G401.6 (cell line): ENCODE results near the gene PPP1R8.
"Not testable (repeated sequence)": the region's sequence is repeated elsewhere in the genome, so short reads cannot be mapped to it uniquely, and the experiment has no call there.

Experiments
- FAIRE-seq: peaks from 2 replicates; lab custom pipeline; 2012; peaks lifted over from hg19 to GRCh38; lab: Jason Lieb, UNC

PPP1R8 gene

DNA sequence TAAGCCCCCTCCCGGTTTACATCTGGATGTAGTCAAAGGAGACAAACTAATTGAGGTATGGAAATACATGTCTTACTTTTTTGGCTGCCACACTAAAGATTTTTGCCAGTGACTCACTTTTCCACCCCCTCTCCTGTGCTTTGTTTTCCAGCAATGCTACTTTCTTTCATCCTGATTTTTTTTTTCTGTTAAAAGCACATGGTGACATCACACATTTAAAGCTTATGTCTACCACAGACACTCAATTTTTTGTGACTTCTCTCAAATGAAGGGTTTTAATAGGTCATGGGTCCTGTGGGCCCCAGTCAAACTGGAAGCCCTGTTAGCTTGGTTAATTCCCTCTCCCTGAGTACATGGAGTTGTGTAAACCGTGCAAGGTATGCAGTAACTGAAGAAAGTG, 2.2 kb downstream of the PPP1R8 start:
- FAIRE-seq = no peak

DNA sequence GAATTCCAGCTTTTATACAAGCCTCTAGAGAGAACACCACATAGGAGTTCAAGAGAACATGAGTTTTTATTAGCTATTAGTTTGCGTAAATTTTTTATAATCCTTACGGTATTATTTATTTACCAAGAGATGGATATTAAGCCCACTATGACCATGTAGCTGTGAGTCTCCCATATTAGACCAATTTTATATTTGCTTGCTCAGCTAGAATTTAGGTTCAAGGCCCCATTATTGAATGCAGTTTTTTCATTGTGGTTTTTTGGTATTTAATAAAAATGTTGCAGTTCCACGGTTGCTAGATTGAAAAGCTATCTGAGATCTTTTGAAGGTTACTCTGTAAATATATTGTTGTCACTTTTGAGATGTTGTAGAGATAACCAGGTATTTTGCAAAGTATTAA, 2.9 kb downstream of the PPP1R8 start:
- no peak for FAIRE-seq

DNA sequence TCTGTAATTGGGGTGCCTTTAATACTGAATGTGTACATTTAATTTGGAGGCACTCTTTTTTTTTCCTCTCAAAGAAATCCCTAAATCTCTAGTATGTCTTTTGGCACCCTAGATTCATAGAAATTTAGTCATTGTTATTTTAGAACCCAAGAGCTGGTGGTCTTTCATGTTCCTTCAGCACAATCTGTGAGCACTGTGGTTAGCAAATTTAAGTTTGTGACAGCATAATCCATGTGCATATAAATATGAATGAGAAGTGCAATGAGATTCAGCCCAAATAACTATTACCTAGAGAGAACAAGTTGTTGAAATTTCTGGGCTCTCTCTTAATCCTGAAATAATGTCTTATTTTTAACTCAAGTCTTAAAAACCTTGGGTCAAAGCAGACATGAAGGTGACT, 4.5 kb downstream of the PPP1R8 start:
- FAIRE-seq = no peak

DNA sequence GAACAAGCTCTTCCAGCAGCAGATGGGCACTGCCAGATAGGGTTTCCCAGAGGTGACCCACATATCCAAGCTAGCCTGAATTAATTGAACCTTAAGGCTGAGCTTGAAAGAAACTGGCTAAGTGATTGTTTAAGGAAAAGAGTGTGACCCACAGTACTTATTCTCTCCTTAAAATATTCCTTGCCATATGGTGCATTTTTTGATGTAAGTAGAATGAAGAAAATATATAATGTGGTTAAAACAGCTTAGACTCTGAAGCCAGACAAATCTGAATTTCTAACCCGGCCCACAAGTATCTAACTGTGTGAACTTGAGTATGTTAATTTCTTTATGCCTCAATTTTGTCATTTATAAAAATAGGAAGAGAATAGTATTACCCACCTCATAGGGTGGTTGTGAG, 4.9 kb downstream of the PPP1R8 start:
- no peak for FAIRE-seq

DNA sequence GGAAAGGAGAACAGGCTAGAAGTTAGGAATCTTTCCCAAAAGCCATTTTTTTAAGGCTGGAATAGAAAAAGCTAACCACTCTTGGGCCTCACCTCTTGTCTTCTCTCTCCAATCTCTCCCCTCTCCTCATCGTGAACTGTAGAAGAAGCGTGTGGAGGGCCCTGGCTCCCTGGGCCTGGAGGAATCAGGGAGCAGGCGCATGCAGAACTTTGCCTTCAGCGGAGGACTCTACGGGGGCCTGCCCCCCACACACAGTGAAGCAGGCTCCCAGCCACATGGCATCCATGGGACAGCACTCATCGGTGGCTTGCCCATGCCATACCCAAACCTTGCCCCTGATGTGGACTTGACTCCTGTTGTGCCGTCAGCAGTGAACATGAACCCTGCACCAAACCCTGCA, 19.4 kb downstream of the PPP1R8 start:
- no peak for FAIRE-seq

DNA sequence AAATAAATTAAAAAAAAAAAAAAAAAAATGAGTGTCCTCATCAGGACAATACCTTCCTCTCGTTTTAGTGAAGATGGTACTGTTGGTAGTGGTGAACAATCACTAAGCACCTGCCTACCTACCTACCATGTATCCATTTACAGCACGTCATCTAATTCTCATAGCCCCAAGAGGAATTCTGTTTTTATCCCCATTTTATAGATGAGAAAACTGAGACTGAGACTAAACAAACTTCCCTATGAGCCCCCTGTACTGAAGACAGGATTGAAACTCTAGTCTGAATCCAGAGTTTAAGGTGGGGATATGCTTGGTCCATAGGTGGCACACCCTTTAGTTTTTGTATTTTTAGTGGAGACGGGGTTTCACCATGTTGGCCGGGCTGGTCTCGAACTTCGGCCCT, 24.5 kb downstream of the PPP1R8 start:
- FAIRE-seq = no peak

DNA sequence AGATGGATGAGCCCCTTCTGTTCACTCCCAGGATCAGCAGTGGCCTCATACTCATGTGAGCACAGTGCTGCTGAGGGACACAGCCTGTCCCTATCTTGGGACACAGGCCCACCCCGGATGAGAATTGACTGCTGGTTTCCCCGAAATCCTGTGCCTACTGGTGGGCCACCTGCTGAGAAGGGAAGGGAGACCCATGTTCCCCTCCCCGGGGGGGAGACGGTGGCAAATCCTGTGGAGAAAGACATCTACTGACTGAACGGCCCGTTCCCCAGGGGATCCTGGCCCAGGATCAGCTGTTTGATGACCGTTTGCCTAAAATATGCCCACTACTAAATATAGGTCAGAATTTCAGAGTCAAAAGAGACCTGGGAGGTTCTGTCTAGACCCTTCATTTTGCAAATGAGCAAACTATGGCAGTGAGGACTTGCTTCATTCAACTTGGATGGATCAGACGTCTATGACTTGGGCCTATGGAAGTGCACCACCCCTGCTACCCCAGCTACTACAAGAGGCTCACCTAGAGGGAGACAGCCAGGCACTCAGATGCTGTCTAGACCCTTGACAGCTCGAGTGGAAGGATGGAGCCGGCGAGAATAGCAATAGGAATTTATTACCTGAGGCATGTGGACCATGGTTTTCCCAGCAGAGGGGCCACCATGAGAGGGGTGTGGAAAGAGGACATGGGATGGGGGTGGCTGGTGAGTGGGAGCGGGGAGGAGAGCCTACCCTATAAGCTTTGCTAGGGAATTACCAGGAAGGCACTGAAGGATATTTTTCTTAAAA, 26.2 kb downstream of the PPP1R8 start:
- FAIRE-seq = no peak

DNA sequence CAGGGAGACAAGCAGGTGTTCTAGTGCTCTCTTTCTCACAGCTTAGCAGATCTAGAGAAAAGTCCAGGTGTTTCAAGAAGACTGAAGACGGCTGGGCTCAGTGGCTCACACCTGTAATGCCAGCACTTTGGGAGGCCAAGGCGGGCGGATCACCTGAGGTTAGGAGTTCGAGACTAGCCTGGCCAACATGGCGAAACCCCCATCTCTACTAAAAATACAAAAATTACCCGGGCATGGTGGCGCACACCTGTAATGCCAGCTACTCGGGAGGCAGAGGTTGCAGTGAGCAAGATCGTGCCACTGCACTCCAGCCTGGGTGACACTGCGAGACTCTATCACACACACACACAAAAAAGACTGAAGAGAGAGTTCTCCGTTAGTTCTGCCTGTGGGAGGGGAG, 27.0 kb downstream of the PPP1R8 start:
- FAIRE-seq = not testable (repeated sequence)

DNA sequence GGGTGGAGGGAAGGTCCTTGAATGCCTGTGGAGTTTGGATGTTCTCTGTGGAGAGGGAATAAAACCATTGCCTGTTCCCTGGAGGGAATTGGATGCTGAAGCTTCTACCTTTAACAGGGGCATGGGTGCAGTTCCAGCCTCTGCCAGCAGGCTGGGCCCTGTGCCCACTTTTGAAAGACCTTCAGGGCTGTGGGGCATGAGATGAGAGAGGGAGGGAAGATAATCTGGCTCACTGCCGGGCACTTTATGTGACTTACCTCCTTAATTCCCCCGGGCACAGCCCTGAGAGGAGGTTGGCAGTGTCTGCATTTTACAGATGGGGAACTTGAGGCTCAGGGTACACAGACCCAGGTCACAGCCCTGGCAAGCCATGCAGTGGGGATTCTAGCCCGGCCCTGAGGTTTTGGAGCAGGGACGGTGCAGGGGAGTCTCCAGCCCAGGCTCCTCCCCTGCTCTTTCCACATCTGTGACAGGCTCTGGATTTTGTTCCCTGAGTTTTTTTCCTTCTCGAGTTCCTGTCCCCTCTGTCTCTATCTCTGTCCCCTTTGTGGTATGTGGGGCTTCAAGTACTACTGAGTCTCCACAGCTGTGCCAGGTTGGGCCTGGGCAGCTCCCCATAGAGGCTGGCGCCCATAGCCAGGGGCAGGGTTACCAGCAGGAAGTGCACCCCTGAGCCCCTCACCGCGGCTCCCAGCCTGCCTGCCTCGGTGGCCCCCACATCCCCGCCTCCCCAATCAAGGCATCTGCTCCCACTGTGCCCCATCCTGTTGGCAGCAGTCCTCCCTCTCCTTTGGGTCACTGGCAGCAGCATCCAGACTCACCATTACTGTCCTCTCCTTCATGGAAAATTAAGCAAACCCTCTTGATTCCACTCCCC, 27.7 kb downstream of the PPP1R8 start:
- FAIRE-seq = peak; percentile 47

DNA sequence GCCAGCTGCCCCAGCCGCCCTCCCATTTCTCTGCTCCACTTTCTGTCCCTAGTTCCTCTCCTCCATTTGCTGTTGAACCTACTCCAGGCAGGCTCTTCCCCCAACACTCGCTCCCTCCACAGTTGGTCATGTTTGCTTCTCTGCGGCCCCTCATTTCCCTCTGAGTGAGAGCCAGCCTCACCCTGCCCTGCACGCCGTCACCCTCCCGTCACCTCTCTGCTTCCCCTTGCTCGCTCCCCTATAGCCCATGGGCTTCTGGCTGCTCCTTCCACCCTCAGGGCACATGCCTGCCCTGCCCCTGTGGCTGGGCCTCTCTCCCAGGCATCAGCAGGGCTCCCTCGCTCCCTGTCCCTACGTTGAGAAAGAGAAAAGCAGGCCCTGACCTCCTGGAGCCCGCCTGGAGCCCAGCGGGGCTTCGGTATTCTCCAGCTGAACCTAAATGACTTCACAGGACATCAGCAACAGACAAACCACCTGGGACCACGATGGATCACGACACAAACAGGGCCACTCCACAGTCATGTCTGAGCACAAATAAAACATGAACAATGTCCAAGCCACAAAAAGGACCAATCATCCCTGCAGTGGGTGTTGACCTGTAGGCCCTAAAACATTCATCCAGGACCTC, 28.5 kb downstream of the PPP1R8 start:
- FAIRE-seq = no peak

DNA sequence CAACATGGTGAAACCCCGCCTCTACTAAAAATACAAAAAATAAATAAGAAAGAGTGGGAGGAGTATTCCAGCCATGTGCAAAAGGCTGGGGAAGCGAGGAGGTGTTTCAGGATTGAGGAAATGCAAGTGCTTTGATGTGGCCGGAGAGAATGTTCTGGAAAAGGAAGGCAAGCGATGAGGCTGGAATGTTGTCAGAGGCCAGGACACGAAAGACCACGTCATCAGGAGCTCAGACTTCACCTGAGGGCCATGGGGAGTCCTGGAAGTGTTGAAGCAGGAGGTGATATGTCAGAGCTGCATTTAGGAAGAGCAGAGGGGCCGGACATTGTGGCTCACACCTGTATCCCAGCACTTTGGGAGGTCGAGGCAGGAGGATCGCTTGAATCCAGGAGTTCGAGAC, 30.9 kb downstream of the PPP1R8 start:
- no peak for FAIRE-seq

DNA sequence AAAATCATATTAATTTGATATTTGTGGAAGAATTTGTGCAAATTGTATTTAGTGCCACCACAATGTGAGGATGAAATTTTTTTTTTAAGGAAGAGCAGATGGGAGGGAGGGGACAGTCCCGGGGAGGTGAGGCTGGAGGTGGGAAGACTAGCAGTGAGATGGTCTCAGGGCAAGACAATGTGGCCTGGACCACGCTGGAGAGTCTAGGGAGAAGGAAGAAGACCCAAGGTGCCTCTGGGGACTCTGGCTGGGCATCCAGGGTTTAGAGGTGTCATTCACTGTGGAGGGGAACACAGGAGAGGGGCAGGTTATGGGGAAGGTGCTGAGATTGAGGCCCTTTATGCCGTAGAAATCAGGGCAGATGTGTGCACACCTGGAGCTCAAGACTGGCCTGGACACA, 31.4 kb downstream of the PPP1R8 start:
- FAIRE-seq = no peak

DNA sequence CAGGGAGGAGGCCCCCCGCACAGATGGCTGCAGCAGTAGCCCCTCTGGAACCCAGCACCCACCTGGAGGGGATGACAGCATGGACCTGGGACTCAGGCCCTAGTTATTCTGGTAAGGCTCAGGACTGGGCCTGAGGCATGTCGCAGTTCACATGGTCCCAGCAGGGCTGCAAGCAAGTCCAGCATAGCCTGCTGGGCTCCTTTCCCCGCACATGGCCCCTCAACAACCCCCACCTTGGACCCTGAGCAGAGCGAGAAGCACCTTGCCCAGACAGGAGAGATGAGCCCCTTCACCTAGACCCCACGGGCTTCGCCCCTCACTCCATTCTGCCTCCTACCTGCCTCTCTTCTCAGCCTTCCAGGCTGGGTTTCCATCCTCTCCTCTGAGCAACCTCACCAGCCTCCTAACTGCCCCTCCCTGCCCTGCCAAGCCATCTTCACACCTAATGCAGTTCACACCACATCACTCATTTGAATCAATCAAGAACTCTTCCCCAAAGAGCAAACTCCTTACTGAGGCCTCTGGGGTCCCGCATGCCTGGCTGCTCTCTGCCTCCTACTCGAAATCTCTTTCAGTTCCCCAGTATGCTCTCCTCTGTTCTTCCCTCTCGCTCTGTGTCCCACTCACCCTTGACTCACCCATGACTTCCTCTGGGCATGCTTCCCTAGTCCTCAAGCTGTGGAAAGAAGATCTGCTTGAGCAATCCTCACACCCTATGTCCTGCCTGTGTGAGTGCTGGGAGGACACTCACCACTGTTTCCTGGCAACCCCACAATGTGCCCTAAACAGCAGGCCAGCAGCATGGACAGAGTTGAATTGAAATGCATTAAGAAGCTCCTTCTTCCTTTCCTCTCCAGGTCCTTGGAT, 32.3 kb downstream of the PPP1R8 start:
- FAIRE-seq = no peak

DNA sequence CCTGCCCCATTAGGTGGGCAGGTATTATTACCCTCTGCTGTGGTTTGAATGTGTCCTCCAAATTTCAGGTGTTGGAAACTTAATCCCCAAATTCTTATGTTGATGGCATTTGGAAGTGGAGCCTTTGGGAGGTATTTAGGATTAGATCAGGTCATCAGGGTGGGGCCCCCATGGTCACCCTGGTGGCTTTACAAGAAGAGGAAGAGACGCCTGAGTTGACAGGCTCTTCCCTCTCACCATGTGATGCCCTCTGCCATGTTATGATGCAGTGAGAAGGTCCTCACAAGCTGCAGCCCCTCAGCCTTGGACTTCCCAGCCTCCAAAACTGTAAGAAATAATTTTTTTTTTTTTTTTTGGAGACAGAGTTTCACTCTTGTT, 32.9 kb downstream of the PPP1R8 start:
- FAIRE-seq = no peak

DNA sequence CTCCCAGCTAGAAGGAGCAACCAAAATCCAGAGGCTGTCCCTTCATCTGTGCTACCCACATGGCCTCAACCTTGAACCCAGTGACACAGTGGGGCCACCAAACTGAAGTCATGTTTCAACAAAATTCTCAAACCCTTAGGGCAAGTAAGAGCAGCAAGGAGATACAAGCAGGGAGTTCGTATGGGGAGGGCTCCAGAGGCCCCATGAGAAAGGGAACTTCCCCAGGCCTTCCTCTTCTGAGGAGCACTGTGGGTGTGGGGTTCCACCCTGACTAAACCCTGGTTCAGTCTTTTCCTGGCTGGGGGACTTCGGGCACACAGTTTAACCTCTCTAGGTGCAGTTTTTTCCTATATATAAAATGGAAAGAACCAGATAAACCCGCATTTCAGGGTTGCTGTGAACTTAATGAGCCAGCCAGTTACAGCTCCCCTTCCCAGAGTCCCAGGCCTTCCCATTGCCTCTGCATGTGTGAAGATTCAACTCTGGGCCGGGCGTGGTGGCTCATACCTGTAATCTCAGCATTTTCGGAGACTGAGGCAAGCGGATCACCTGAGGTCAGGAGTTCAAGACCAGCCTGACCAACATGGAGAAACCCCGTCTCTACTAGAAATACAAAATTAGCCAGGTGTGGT, 33.8 kb downstream of the PPP1R8 start:
- no peak for FAIRE-seq

DNA sequence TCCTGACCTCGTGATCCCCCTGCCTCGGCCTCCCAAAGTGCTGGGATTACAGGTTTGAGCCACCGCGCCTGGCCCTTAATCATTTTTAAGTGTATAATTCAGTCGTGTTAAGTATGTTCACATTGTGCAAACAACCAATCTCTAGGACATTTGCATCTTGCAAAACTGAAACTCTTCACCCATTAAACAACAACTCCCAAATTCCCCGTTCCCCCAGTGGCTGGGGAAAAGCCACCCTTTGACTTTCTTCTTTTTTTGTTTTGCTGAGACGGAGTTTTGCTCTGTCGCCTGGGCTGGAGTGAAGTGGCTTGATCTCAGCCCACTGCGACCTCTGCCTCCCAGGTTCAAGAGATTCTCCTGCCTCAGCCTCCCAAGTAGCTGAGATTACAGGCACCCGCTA, 35.2 kb downstream of the PPP1R8 start:
- no peak for FAIRE-seq

DNA sequence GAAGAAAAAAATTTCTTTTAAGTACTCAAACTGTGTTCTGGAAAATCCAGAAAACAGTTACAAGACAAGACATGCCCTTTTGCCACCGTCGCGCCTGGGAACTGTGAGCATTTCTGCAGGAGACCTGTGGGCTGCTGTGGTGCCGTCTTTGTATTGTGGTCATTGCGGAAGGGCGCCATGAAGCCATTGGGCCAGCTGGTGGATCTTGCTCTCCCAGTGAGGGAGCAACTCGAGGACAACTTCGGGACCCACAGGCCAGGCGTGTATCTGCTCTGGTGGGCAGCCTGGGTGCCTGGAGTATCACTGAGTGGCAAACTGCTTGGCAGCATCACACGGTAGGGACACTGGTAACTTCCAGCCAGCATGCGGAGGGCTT, 38.0 kb downstream of the PPP1R8 start:
- FAIRE-seq = no peak

DNA sequence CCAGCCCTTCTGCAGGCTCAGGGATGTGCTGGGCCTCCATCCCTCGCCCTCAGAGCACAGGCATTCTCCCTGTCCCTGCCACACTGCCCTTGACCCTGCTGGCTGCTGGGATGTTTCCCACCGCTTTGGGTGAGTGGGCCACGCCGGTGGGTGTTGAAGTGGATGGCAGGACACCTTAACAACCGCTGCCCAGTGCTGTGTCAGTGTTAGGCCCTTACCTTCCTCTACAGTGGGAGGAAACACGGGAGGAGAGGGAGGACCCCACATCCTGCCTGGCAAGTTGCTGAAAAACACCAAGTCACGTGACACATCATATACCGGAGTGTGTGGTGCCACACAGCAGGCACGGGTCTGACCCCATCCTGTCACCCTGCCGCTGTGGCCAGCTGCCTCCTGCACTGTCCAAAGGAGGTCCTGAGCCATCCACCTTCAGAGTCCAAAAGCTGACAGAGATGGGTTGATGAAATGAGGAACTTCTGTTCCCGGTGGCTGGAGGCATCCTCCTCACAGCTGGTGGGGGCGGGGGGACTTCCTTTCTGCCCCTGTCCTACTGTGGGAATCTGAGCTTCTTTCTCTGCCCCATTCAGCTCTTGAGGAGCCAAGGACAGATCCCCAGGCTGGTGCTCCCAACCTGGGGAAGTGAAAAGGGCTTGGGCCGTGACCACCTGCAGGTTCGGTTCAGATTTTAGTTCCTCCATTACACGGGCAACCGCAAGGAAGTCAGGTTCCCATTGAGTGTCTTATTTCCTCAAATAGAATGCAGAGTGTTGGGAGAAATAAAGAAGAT, 38.5 kb downstream of the PPP1R8 start:
- no peak for FAIRE-seq

DNA sequence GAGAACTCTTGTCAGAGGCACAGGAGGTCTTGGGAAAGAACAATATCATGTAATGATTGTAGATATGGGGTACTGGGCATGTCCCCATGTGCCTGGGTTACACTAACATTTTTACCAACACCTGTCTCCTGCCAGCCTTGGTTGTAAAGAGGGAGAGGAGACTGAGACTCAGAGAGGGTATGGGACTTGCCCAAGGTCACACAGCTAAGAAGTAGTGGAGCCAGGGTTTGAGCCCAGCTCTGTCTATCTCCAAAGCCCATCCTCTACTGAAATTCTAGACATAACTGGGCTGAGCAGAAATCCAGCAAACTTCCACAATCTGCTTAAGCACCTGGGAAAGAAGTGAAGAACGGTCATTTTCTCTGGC, 39.1 kb downstream of the PPP1R8 start:
- no peak for FAIRE-seq

DNA sequence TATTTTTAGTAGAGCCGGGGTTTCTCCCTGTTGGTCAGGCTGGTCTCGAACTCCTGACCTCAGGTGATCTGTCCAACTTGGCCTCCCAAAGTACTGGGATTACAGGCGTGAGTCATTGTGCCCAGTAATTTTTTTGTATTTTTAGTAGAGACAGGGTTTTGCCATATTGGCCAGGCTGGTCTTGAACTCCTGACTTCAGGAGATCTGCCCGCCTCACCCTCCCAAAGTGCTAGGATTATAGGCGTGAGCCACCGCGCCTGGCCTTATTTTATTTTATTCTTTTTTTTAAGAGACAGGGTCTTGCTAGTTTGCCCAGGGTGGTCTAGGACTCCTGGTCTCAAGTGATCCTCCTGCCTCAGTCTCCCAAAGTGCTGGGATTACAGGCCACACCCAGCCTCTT, 40.5 kb downstream of the PPP1R8 start:
- not testable (repeated sequence) for FAIRE-seq
